NCI-H1930 (cell line): ENCODE measurements around the gene UNC93A.
"Not testable (repeated sequence)": the region's sequence is repeated elsewhere in the genome, so short reads cannot be mapped to it uniquely, and the experiment has no call there.

Source experiments
- DNase-seq, 2 experiments: peaks; one replicate each; lab custom pipeline; 2025; lab: John Stamatoyannopoulos, UW

The UNC93A gene

GRCh38 chr6:167309355-167310192, 18.5 kb downstream of the UNC93A start:
- DNase-seq, result not testable (repeated sequence)

GRCh38 chr6:167311286-167311685, 20.2 kb downstream of the UNC93A start:
- no peak for DNase-seq

DNA sequence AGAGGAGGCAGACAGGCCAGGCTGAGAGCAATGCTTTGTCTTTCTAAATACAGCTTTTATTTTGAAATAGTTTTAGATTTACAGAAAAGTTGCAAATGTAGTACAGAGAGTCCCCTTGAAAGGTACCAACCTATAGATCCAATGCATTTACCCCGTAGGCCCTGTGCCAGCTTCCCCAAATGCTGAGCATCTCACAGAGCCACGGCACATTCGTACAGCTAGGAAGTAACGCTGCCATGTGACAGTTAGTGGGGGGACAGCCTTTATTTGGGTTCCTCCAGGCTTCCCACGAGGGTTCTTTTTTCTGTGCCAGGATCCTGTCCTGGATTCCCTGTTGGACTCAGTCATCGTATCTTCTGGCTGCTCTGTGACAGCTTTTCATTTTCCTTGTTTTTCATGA, 20.6 kb downstream of the UNC93A start:
- DNase-seq, result not testable (repeated sequence)

GRCh38 chr6:167314180-167314821, 23.2 kb downstream of the UNC93A start:
- no peak for DNase-seq

GRCh38 chr6:167317172-167317571, 26.1 kb downstream of the UNC93A start:
- no peak for DNase-seq

- not testable (repeated sequence) for DNase-seq
These were observed 27.2 kb downstream of the UNC93A start for GRCh38 chr6:167318354-167318753.

GRCh38 chr6:167318856-167319255, 27.7 kb downstream of the UNC93A start:
- not testable (repeated sequence) for DNase-seq

- not testable (repeated sequence) for DNase-seq
These were observed 29.0 kb downstream of the UNC93A start for GRCh38 chr6:167319856-167320753.

GRCh38 chr6:167320754-167321056, 29.6 kb downstream of the UNC93A start:
- DNase-seq, result not testable (repeated sequence)

DNA sequence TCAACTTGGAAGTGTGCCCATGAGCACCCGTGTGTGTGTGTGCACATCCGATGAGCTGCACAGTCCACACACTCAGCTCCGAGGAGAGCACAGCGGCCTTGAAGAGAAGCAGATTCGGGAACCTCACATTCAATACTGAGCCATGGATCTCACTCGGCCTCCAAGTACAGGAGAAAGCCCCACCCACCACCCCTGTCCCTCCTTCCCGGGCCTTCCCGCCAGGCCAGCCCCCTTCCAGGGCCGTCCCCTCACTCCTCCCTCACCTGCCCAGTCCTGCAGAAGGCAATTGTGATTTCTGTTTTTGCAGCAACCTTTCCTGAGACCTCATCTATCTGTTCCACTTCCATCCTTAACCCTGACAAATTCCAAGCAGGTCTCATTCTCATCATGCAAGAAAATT, 30.1 kb downstream of the UNC93A start:
- not testable (repeated sequence) for DNase-seq

- DNase-seq, result no peak
These were observed 32.0 kb downstream of the UNC93A start for GRCh38 chr6:167323111-167323510.

GRCh38 chr6:167324111-167324510, 33.0 kb downstream of the UNC93A start:
- DNase-seq, result no peak

DNA sequence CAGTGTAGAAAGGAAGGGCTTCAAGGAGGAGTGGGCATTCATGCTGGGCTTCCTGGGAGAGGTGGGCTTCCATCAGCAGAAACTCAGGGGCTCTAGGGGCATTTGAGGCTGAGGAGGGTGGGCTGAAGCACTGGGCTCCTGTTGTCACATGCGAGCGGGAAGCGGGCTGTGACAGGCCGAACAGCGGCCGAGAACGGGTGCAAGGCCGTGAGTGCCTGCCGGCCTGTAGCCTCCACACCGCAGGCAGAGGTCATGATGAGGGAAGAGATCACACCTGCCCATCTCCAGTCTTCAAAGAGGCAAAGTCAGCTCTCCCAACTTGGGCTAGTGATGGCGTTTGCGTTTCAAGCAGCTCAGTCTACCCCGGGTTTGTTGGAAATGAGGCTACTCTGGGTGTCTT, 34.7 kb downstream of the UNC93A start:
- no peak for DNase-seq

GRCh38 chr6:167327391-167327790, 36.3 kb downstream of the UNC93A start:
- DNase-seq, result no peak

- no peak for DNase-seq
These were observed 37.0 kb downstream of the UNC93A start for GRCh38 chr6:167328086-167328485.

GRCh38 chr6:167329014-167329413, 37.9 kb downstream of the UNC93A start:
- no peak for DNase-seq

GRCh38 chr6:167330750-167331149, 39.6 kb downstream of the UNC93A start:
- DNase-seq, result no peak

- DNase-seq, result no peak
These were observed 40.5 kb downstream of the UNC93A start for GRCh38 chr6:167331565-167331964.

DNA sequence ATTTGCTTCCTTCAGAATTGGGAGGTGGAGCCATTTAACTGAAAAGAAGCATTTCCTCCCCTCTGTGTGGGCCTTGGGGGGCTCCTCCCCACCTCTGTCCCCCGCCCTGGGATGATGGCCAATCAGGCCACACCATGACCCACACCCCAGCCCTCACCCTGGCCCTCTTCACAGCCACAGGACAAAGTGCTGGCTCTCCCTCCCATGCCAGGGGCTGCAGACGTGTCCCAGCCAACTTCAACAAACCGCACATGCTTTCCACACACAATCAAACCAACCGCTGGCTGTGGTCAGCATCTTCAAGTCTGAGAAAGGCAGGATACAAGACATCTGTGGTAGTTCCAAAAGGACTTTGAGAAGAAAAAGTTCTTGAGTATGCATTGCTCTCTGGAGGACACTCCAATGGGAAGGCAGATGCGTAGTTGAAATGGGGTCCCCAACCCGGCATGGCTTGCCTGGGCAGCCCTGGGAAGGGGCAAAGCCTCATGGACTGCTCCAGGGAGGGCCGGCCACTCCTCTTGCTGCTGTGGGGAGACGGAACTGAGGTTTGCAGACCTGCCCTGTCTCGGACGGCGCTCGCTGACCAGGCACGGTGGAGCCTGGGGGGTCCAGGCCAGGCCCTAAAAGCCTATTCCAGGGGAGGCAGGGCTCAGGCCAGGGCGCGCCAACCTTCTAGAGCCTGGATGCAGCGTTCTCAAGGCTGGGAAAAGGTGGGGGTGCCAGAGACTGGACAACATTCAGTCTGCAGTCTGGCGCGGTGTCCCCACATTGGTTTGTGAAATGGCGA, 45.9 kb downstream of the UNC93A start:
- no peak for DNase-seq

DNA sequence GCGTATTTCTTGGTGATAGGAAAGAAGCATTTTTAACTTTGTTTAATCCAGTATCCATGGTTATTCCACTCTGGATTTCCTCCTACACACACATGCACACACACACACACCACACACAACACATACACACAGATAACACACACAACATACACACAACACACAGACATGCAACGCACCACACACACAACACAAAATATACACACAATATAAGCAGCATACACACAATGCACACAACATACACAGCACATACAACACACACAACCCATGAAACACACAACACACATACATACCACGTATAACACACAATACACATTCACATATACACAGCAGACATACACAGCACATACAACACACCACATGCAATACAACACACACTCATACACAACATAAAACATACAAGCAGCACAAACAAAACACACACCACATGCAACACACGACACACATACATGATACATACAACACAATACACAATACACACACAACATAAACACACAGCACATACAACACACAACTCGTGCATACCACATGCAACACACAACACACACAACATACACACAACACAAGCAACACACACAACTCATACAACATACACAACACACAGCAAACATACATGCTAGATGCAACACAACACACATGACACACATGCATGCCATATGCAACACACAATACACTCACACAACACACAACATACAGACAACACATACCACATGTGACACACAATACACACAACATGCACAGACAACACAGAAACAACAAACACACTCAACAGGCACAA, 46.7 kb downstream of the UNC93A start:
- no peak for DNase-seq

GRCh38 chr6:167338541-167339117, 47.5 kb downstream of the UNC93A start:
- DNase-seq, result no peak
